Keratinocyte (primary cell): Measurements from ENCODE around the gene EXD3. TPM values are rescaled to one million over a fixed set of nuclear protein-coding genes. Genes with fewer than 3 reads are reported as not detected.

ENCODE experiments used
- DNase-seq: peaks from one replicate; pipeline ENCODE4 v3.0.0-alpha.2; 2011; ENCODE audit warnings: low read depth, missing footprints, low spot score
- FAIRE-seq: peaks from 2 replicates; lab custom pipeline; 2011; peaks lifted over from hg19 to GRCh38; lab: Jason Lieb, UNC
- H2AFZ ChIP-seq: 2 replicates; pipeline ENCODE4 v1.6.0; 2012; ENCODE audit warnings: low read length, control low read depth, inconsistent platforms; ENCODE audit not compliant: control insufficient read depth
- H3K27ac ChIP-seq: 2 replicates; pipeline ENCODE4 v1.5.1; 2011; ENCODE audit warnings: low read length; ENCODE audit not compliant: control insufficient read depth, insufficient read depth
- H3K27me3 ChIP-seq: 3 replicates; pipeline ENCODE4 v1.6.0; 2011; ENCODE audit warnings: low read length; ENCODE audit not compliant: control insufficient read depth, insufficient read depth; ENCODE audit errors: extremely low read depth
- H3K36me3 ChIP-seq, 2 experiments: 2 replicates in 1 of 2; 3 replicates in 1 of 2; pipeline ENCODE4 v1.5.1; 2011; ENCODE audit warnings: low read length in 2 of 2, mild to moderate bottlenecking in 1 of 2; ENCODE audit not compliant: control insufficient read depth in 2 of 2, insufficient read depth in 2 of 2; ENCODE audit errors: extremely low read depth in 1 of 2
- H3K4me1 ChIP-seq: 3 replicates; pipeline ENCODE4 v1.5.1; 2011; ENCODE audit warnings: low read length; ENCODE audit not compliant: control insufficient read depth, insufficient read depth; ENCODE audit errors: extremely low read depth
- H3K4me2 ChIP-seq: 3 replicates; pipeline ENCODE4 v1.6.0; 2011; ENCODE audit warnings: low read depth, low read length; ENCODE audit not compliant: control insufficient read depth, insufficient read depth; ENCODE audit errors: extremely low read depth
- H3K4me3 ChIP-seq, 3 experiments: fragments of 200-600 bp in 1 of 3; sonication (generic) in 1 of 3; 2 replicates in 2 of 3; 3 replicates in 1 of 3; pipeline ENCODE4 v1.5.1; 2011 to 2016; ENCODE audit warnings: low read length in 3 of 3, mild to moderate bottlenecking in 3 of 3, control low read depth in 2 of 3, inconsistent platforms in 1 of 3, low read depth in 1 of 3, mixed read lengths in 1 of 3, mixed run types in 1 of 3, moderate library complexity in 1 of 3; ENCODE audit not compliant: control insufficient read depth in 2 of 3, insufficient read depth in 2 of 3; ENCODE audit errors: extremely low read depth in 1 of 3
- H3K79me2 ChIP-seq: 2 replicates; pipeline ENCODE4 v1.6.0; 2012; ENCODE audit warnings: low read length; ENCODE audit not compliant: control insufficient read depth, insufficient read depth
- H3K9ac ChIP-seq: 3 replicates; pipeline ENCODE4 v1.6.0; 2011; ENCODE audit warnings: low read length; ENCODE audit not compliant: control insufficient read depth, insufficient read depth; ENCODE audit errors: extremely low read depth
- H3K9me1 ChIP-seq: 3 replicates; pipeline ENCODE4 v1.6.0; 2011; ENCODE audit warnings: low read length; ENCODE audit not compliant: control insufficient read depth, insufficient read depth; ENCODE audit errors: extremely low read depth
- H3K9me3 ChIP-seq: 2 replicates; pipeline ENCODE4 v1.5.1; 2012; ENCODE audit warnings: low read depth, low read length; ENCODE audit not compliant: control insufficient read depth
- H4K20me1 ChIP-seq: 3 replicates; pipeline ENCODE4 v1.6.0; 2011; ENCODE audit warnings: low read length; ENCODE audit not compliant: control insufficient read depth, insufficient read depth; ENCODE audit errors: extremely low read depth
- EZH2 ChIP-seq: IDR thresholded peaks from one replicate; pipeline ENCODE4 v1.6.1; 2012; ENCODE audit warnings: inconsistent platforms, mild to moderate bottlenecking, low read length, moderate library complexity
- dilution Hi-C: fragments of 300-500 bp; cut with MboI; formaldehyde crosslinking; loops from one replicate; pipeline ENCODE4 v1.7.0; 2020; ENCODE audit warnings: low sequenced_read_pairs; ENCODE audit not compliant: extremely low pct_ligation_motif_present
- polyA plus RNA-seq, 5 experiments: library from polyadenylated mRNA; depleted of rRNA in 3 of 5; stranded (reverse) in 3 of 5; stranded (forward) in 1 of 5; unstranded in 1 of 5; fragments of >200 nt; gene quantifications; 1 replicate in 1 of 5; 2 replicates in 3 of 5; 3 replicates in 1 of 5; pipeline versions ENCODE4 v1.2.1 to v1.2.3, GENCODE V29; 2011 to 2012; ENCODE audit warnings: missing spikeins in 2 of 5, low read depth in 1 of 5, low replicate concordance in 1 of 5
- TF ChIP-seq, protein P1 (sequence below), 3 experiments: IDR thresholded peaks in 1 of 3; conservative IDR thresholded peaks in 1 of 3; optimal IDR thresholded peaks in 1 of 3; 2 replicates in 2 of 3; 3 replicates in 1 of 3; pipeline versions ENCODE3 to v1.5.1; 2011; ENCODE audit warnings: low read length in 3 of 3, mild to moderate bottlenecking in 3 of 3, moderate library complexity in 2 of 3, control low read depth in 1 of 3, inconsistent platforms in 1 of 3; ENCODE audit not compliant: insufficient read depth in 2 of 3; ENCODE audit errors: extremely low read depth in 1 of 3

Gene EXD3
- polyA plus RNA-seq, 1 donor (not counting 4 experiments of a cell fraction or from before 2014, with no cell fraction given): 1.5 TPM

DNA sequence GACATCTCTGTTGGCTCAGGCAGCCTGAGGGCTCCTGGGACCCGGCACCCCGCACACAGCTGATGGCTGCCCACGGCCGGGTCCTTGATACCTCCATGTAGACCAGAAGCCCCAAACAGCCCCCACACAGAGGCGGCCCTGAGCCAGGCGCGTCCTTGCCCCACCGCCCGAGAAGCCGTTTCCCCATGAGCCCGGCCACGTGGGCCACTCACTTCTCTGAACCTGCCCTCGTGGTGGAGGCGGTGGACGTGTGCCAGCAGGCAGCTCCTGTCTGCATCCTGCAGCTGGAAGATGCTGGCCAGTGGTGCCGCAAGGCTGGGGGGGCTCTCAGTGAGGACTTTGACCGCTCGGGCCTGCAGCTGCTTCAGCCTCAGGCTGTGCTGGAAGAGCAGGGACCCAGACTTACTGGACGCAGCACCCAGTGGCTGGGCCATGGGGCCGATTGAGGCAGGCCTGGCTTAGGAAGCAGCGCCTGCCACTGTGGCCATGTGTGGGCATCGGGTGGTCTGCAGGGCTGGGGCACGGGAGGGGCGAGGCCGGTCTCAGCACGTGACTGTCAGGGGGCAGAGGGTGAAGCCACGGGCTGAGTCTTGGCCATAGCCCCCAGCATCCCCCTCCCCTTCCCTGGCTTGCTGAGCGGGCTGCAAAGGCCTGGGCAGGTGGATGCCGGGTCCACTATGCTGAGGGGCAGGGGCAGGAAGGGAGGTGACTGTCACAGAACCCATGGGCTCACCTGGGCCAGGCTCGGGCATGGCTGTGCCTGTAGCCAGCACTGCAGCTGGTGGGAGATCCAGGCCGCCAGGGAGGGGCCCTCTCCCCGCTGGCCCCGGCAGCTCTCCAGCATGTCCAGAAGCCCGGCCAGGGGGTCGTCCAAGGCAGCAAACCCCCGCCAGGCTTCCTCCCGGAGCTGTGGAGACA lies 50.0 kb downstream of the EXD3 start:
- no peak for DNase-seq
- dilution Hi-C loops: no loop called here
- H3K27ac ChIP-seq: no peak overlapping the region

DNA sequence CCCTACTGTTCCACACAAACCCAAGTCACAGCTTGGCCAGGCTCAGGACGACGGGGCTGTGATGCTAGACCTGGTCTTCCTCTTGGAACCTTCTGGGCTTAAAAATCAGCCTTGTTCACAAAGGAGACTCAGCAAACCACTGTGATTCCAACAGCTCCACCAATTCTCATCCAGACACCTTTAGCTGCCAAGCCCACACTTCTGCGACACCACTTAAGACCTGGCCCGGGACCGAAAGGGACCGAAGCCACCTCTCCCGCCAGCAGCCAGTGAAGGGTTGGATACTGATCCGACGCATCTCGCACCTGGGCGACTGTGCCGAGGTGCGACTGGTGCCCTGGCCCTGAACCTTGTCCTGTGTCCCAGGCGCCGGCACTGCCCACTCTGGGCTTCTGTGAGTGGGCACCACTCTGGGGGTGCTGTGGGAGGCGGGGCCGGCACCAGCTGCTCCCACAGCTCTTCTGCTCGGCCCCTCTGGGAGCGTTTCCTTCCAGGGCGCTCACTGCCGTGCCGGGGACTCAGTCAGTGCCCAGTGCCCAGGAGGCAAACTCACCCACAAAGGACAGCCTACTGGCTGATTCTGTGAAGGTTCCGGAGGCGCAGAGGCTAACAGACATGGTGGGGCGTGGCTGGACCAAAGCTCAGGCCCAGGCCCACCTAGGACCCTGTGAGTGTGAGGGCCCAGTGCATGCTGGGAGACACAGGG lies 50.9 kb downstream of the EXD3 start:
- no peak overlapping the region for H3K27ac ChIP-seq
- H2AFZ ChIP-seq: no peak overlapping the region
- TF ChIP-seq, protein P1, sequence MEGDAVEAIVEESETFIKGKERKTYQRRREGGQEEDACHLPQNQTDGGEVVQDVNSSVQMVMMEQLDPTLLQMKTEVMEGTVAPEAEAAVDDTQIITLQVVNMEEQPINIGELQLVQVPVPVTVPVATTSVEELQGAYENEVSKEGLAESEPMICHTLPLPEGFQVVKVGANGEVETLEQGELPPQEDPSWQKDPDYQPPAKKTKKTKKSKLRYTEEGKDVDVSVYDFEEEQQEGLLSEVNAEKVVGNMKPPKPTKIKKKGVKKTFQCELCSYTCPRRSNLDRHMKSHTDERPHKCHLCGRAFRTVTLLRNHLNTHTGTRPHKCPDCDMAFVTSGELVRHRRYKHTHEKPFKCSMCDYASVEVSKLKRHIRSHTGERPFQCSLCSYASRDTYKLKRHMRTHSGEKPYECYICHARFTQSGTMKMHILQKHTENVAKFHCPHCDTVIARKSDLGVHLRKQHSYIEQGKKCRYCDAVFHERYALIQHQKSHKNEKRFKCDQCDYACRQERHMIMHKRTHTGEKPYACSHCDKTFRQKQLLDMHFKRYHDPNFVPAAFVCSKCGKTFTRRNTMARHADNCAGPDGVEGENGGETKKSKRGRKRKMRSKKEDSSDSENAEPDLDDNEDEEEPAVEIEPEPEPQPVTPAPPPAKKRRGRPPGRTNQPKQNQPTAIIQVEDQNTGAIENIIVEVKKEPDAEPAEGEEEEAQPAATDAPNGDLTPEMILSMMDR (optimal IDR thresholded peaks at IDR 0.05 in 1 of 3, IDR thresholded peaks at IDR 0.05 in 1 of 3, conservative IDR thresholded peaks at IDR 0.05 in 1 of 3; ENCODE audit: extremely low read depth in 1 of 3, insufficient read depth in 2 of 3, low read length in 3 of 3): no peak
- no peak for TF ChIP-seq EZH2
- dilution Hi-C loops: no loop called here
- H3K9ac ChIP-seq: no peak overlapping the region
- no peak overlapping the region for H3K4me3 ChIP-seq
- no peaks in the 10 kb centered on the region for H4K20me1 ChIP-seq
- H3K79me2 ChIP-seq: no peaks in the 10 kb centered on the region
- DNase-seq: no peak
- no peak for FAIRE-seq
- no peaks in the 10 kb centered on the region for H3K9me1 ChIP-seq
- H3K36me3 ChIP-seq: peaks cover 0 to 1% of the 10 kb centered on the region in 2 experiments
- no peak overlapping the region for H3K4me2 ChIP-seq
- no peaks in the 10 kb centered on the region for H3K4me1 ChIP-seq
- no peaks in the 10 kb centered on the region for H3K9me3 ChIP-seq
- no peaks in the 10 kb centered on the region for H3K27me3 ChIP-seq

More for the DNA sequence above, 50.0 kb downstream of the EXD3 start:
- Histone ChIP-seq H3K4me2 (no peak overlapping the region), H3K9me1 (no peaks in the 10 kb centered on the region), H3K36me3 (no peaks in the 10 kb centered on the region), H2AFZ (no peak overlapping the region), H4K20me1 (no peaks in the 10 kb centered on the region), H3K9ac (no peak overlapping the region), H3K4me1 (no peaks in the 10 kb centered on the region), H3K9me3 (no peaks in the 10 kb centered on the region), H3K4me3 (no peak overlapping the region), H3K79me2 (no peaks in the 10 kb centered on the region), H3K27me3 (no peaks in the 10 kb centered on the region)
- no peak for TF ChIP-seq EZH2
- TF ChIP-seq, protein P1 (optimal IDR thresholded peaks at IDR 0.05 in 1 of 3, IDR thresholded peaks at IDR 0.05 in 1 of 3, conservative IDR thresholded peaks at IDR 0.05 in 1 of 3; ENCODE audit: extremely low read depth in 1 of 3, insufficient read depth in 2 of 3, low read length in 3 of 3): no peak
- FAIRE-seq: no peak
